KMS-11 (cell line): ENCODE results near the gene NECAP2.

Experiments used
- H2AFZ ChIP-seq: fragments of 200-600 bp; sonication (generic); 2 replicates; pipeline ENCODE4 v1.6.1; 2016; ENCODE audit warnings: antibody characterized with exemption, mixed run types, low read depth
- H3K27ac ChIP-seq: fragments of 200-600 bp; sonication (generic); 2 replicates; pipeline ENCODE4 v1.6.1; 2016; ENCODE audit warnings: mild to moderate bottlenecking, mixed run types
- H3K27me3 ChIP-seq: fragments of 200-600 bp; sonication (generic); 2 replicates; pipeline ENCODE4 v1.6.1; 2017; ENCODE audit warnings: mild to moderate bottlenecking, low read depth, mixed run types, moderate library complexity; ENCODE audit not compliant: insufficient read depth
- H3K36me3 ChIP-seq: fragments of 200-600 bp; sonication (generic); 2 replicates; pipeline ENCODE4 v1.6.1; 2017; ENCODE audit warnings: mild to moderate bottlenecking, mixed run types; ENCODE audit not compliant: insufficient read depth
- H3K4me1 ChIP-seq: fragments of 200-600 bp; sonication (generic); 2 replicates; pipeline ENCODE4 v1.6.1; 2016; ENCODE audit warnings: mild to moderate bottlenecking, low read depth, mixed run types; ENCODE audit not compliant: poor library complexity, severe bottlenecking
- H3K4me2 ChIP-seq: fragments of 200-600 bp; sonication (generic); 2 replicates; pipeline ENCODE4 v1.7.0; 2016; ENCODE audit warnings: mild to moderate bottlenecking, mixed run types
- H3K4me3 ChIP-seq: fragments of 200-600 bp; sonication (generic); IDR thresholded peaks from 2 replicates; pipeline ENCODE4 v1.6.1; 2017; ENCODE audit warnings: low read depth, low read length, mixed read lengths; ENCODE audit not compliant: insufficient read depth
- H3K79me2 ChIP-seq: fragments of 200-600 bp; sonication (generic); 2 replicates; pipeline ENCODE4 v1.6.1; 2016; ENCODE audit warnings: low read depth, mixed run types; ENCODE audit not compliant: insufficient read depth
- H3K9ac ChIP-seq: fragments of 200-600 bp; sonication (generic); 2 replicates; pipeline ENCODE4 v1.6.1; 2016; ENCODE audit warnings: mild to moderate bottlenecking, mixed run types
- H4K20me1 ChIP-seq: fragments of 200-600 bp; sonication (generic); 2 replicates; pipeline ENCODE4 v1.6.1; 2016; ENCODE audit warnings: mild to moderate bottlenecking, mixed run types; ENCODE audit not compliant: insufficient read depth
- TF ChIP-seq, protein P1 (sequence below): fragments of 200-600 bp; sonication (generic); conservative IDR thresholded peaks from 2 replicates; pipeline ENCODE4 v1.6.1; 2017; ENCODE audit warnings: low read depth, mild to moderate bottlenecking, antibody characterized with exemption, low read length, moderate library complexity, mixed read lengths

The NECAP2 gene

DNA sequence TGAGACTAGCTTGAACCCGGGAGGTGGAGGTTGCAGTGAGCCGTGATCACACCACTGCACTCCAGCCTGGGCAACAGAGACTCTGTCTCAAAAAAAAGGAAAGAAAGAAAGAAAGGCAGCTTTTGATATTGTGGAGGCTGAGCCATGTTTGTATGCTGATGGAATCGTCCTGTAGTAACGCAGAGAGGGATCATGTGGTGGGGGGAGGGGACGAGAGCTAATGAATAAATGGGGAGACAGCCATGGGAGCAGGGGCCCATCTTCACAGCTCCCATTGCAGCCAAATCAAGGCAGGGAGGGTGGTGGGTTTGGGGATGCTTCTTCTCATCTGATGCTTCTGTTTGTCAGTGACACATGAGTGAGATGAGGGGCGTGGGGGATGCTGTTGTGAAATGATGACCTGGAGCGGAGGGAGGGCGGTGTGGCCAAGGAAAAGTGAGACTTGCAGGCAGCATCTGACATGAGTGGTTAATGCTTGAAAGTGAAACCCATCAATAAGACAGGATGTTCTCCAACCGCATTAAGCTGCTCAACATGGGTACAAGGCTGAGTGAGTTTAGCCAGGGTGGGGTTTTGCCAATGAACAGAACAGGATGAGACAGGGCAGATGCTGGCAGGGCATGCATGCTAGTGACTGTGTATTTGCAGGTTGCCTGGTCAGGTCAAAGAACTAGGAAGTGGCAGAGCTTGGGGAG, 20.0 kb upstream of the NECAP2 start:
- peaks cover 38% of the 10 kb centered on the region for H3K27me3 ChIP-seq
- H3K4me1 ChIP-seq, result peaks cover 18% of the 10 kb centered on the region
- TF ChIP-seq, protein P1, sequence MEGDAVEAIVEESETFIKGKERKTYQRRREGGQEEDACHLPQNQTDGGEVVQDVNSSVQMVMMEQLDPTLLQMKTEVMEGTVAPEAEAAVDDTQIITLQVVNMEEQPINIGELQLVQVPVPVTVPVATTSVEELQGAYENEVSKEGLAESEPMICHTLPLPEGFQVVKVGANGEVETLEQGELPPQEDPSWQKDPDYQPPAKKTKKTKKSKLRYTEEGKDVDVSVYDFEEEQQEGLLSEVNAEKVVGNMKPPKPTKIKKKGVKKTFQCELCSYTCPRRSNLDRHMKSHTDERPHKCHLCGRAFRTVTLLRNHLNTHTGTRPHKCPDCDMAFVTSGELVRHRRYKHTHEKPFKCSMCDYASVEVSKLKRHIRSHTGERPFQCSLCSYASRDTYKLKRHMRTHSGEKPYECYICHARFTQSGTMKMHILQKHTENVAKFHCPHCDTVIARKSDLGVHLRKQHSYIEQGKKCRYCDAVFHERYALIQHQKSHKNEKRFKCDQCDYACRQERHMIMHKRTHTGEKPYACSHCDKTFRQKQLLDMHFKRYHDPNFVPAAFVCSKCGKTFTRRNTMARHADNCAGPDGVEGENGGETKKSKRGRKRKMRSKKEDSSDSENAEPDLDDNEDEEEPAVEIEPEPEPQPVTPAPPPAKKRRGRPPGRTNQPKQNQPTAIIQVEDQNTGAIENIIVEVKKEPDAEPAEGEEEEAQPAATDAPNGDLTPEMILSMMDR, result no peak
- H3K79me2 ChIP-seq, result no peaks in the 10 kb centered on the region
- no peak overlapping the region for H3K9ac ChIP-seq
- no peaks in the 10 kb centered on the region for H4K20me1 ChIP-seq
- no peak overlapping the region for H3K4me3 ChIP-seq
- no peak overlapping the region for H2AFZ ChIP-seq
- H3K27ac ChIP-seq, result no peak overlapping the region
- no peaks in the 10 kb centered on the region for H3K36me3 ChIP-seq
- H3K4me2 ChIP-seq, result peak overlapping the region; percentile 59

DNA sequence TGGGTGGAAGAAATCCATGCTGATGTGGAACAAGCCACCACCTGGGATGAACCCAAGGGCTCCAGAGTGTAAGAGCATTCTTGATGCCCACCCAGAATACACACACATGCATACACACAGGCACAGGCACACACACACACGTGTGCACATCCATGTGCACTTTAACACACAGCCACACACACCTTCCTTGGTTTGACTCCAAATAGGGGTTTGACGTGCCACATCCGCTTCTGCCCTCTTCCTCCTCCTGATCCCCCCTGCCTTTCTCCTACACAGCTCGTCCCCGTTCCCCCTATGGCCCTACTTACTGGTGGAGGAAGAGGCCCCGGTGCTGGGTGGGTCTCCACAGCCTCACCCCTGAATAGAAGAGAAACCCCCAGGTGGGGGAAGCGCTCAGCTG, 19.3 kb upstream of the NECAP2 start:
- no peak overlapping the region for H3K9ac ChIP-seq
- H3K4me1 ChIP-seq, result peaks cover 18% of the 10 kb centered on the region
- no peak overlapping the region for H3K4me3 ChIP-seq
- no peaks in the 10 kb centered on the region for H4K20me1 ChIP-seq
- no peaks in the 10 kb centered on the region for H3K36me3 ChIP-seq
- H2AFZ ChIP-seq, result no peak overlapping the region
- H3K27ac ChIP-seq, result no peak overlapping the region
- H3K4me2 ChIP-seq, result peak overlapping the region; percentile 59
- peaks cover 38% of the 10 kb centered on the region for H3K27me3 ChIP-seq
- TF ChIP-seq, protein P1, result no peak
- no peaks in the 10 kb centered on the region for H3K79me2 ChIP-seq

DNA sequence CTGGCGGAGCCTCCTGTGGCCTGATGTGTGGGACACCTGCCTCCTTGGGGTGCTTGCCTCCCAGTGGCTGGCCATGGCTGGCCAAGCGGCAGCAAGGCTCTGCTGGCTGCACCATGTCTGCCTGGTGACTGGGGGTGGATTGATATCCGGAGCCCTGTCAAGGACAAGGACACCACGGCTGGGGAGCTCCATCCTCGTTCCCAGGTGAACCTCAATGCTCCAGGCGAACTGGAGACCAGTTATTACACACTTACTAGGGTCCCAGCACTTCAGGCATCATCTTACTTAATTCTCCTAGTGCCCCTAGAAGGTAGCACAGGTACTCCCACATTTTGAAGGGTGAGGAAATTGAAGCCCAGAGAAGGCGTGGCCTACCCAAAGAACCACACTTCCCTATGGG, 18.5 kb upstream of the NECAP2 start:
- Histone ChIP-seq H3K4me3 (no peak overlapping the region), H3K4me2 (no peak overlapping the region), H3K9ac (no peak overlapping the region), H3K4me1 (peaks cover 18% of the 10 kb centered on the region), H2AFZ (no peak overlapping the region), H3K79me2 (no peaks in the 10 kb centered on the region), H3K36me3 (no peaks in the 10 kb centered on the region), H3K27ac (no peak overlapping the region), H3K27me3 (peaks cover 38% of the 10 kb centered on the region), H4K20me1 (no peaks in the 10 kb centered on the region)
- TF ChIP-seq, protein P1, result no peak

DNA sequence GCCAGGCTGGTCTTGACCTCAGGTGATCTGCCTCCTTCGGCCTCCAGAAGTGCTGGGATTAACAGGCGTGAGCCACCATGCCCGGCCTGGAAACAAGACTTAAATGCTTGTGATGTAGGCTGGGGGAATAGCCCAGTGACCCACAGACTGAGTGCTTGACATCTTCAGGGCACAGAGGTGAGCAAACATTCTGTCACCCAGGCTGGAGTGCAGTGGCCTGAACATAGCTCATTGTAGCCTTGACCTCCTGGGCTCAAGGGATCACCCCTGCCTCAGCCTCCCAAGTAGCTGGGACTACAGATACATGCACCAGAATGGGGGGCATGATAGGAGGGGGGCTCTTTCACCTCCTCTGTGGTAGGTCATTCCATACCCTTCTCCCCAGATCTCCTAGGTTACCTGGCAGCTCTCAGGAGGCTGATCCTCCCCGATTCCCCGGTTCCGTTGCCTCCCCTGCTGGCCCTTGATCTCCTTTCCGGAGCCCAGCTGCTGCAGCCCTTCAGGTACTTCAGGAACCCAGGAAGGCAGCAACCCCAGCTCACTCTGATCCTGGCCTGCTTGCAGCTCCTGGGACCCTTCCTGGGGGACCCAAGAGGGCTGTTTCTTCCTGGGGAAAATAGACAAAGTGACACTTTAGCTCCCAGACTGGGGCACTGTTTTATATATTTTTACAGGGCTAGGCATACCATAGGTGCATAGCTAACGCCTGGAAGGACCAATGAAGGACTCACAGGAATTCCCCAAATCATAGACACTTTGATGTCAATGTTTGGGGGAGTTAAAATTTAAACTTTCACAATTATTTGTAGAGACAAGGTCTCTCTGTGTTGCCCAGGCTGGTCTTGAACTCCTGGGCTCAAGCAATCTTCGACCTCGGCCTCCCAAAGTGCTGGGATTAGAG, 15.1 kb upstream of the NECAP2 start:
- H3K27ac ChIP-seq, result no peak overlapping the region

More for the DNA sequence above, 15.1 kb upstream of the NECAP2 start:
- Histone ChIP-seq H2AFZ (no peak overlapping the region), H3K4me1 (peaks cover 15% of the 10 kb centered on the region), H3K36me3 (no peaks in the 10 kb centered on the region), H3K4me2 (no peak overlapping the region), H3K9ac (no peak overlapping the region), H3K79me2 (no peaks in the 10 kb centered on the region), H4K20me1 (no peaks in the 10 kb centered on the region), H3K27me3 (peaks cover 18% of the 10 kb centered on the region), H3K4me3 (no peak overlapping the region)
- TF ChIP-seq, protein P1, result no peak
